HEK293T (cell line): ENCODE results near the gene MRM2.

Experiments used
- FOXM1 ChIP-seq: fragments of 450-650 bp; IDR thresholded peaks from 2 replicates; pipeline ENCODE4 v1.6.1; 2017; ENCODE audit warnings: mild to moderate bottlenecking, borderline replicate concordance
- ZNF384 ChIP-seq: fragments of 450-650 bp; IDR thresholded peaks from 2 replicates; pipeline ENCODE4 v1.6.1; 2016

DNA sequence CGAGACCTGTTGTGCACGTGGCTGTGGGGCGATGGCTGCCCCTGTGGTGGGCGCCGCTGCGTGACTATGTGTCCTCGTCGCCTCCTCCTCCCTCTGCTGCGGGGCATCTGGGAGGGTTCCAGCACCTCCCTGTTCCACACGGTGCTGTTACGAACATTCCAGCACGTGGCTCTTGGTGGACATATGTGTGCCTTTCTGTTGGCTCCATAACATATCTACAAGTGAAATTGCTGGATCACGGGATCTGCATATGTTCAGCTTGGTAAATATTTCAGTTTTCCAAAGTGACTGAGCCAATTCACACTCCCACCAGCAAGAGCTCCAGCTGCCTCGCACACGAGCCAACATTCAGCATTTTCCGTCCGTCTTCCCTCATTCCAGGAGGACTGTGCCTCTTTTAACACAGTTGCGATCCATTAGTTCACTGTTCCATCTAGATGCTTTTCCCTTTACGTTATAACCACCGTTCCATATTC lies 47.1 kb upstream of the MRM2 start:
- TF ChIP-seq FOXM1 (no peak), ZNF384 (no peak)
